Neural progenitor cell (in vitro differentiated cells): Measurements from ENCODE around the gene RBM42.

Source experiments
- CTCF ChIP-seq: fragments of 200-600 bp; sonication (generic); IDR thresholded peaks from 2 replicates; pipeline ENCODE4 v1.5.1; 2017; ENCODE audit warnings: antibody characterized with exemption, mild to moderate bottlenecking
- EZH2phosphoT487 ChIP-seq: fragments of 200-600 bp; sonication (generic); IDR thresholded peaks from 2 replicates; pipeline ENCODE4 v1.6.1; 2017; ENCODE audit warnings: antibody characterized with exemption

GRCh38 chr19:35639321-35639639 is 10.4 kb downstream of the RBM42 start:
- TF ChIP-seq CTCF (no peak), EZH2phosphoT487 (no peak)
